ENCODE data around the gene CXCL11.

DNA sequence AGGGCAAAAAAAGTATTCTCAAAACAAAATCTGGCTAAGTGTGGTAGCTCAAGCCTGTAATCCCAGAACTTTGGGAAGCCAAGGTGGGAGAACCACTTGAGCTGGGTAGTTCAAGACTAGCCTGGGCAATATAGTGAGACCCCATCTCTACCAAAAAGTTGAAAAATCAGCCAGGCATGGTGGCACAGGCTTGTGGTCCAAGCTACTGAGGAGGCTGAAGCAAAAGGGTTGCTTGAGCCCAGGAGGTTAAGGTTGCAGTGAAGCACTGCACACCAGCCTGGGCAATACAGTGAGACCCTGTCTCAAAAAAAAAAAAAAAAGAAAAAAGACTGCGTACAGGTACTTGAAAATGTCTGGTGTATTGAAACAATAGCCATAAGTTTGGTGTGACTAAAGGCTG is 43.4 kb downstream of the CXCL11 start:
- TF ChIP-seq POLR2AphosphoS5 (IDR thresholded peaks at IDR 0.05; ENCODE audit: borderline replicate concordance, low read depth, low read length) (no peak), EZH2 (IDR thresholded peaks at IDR 0.05) (no peak)

Measured in SK-N-MC (cell line).